Esophagus squamous epithelium (tissue), 5 donors: ENCODE data around the gene INKA2. TPM values are rescaled to one million over a fixed set of nuclear protein-coding genes. Genes with fewer than 3 reads are reported as not detected.

ENCODE experiments used
- DNase-seq: peaks from one replicate; lab custom pipeline; 2025; lab: John Stamatoyannopoulos, UW
- H3K27ac ChIP-seq, 4 donors: fragments of 200-600 bp; sonication (generic); one replicate each; pipeline ENCODE4 v1.5.1; 2016 to 2019; ENCODE audit warnings: mild to moderate bottlenecking in 1 of 4
- H3K27me3 ChIP-seq, 4 donors: fragments of 200-600 bp; sonication (generic); 1 replicate in 3 of 4; 2 replicates in 1 of 4; pipeline versions ENCODE4 v1.5.1 to v1.6.0; 2017 to 2021; ENCODE audit warnings: antibody characterized with exemption in 1 of 4
- H3K36me3 ChIP-seq, 3 donors: fragments of 200-600 bp; sonication (generic); one replicate each; pipeline ENCODE4 v1.5.1; 2016 to 2019
- H3K4me1 ChIP-seq, 3 donors: fragments of 200-600 bp; sonication (generic); one replicate each; pipeline ENCODE4 v1.5.1; 2017 to 2019
- H3K4me3 ChIP-seq, 4 donors: fragments of 200-600 bp; sonication (generic); 1 replicate in 3 of 4; 2 replicates in 1 of 4; pipeline ENCODE4 v1.5.1; 2016 to 2019; ENCODE audit warnings: mild to moderate bottlenecking in 2 of 4, moderate library complexity in 1 of 4
- H3K9me3 ChIP-seq, 3 donors: fragments of 200-600 bp; sonication (generic); one replicate each; pipeline ENCODE4 v1.5.1; 2016 to 2019
- CTCF ChIP-seq, 6 experiments: fragments of 450-650 bp in 4 of 6; fragments of 200-600 bp in 2 of 6; sonication (generic) in 2 of 6; IDR thresholded peaks; one replicate each; pipeline ENCODE4 v1.5.1; 2016 to 2019; ENCODE audit warnings: antibody characterized with exemption in 6 of 6, mild to moderate bottlenecking in 4 of 6, moderate library complexity in 4 of 6
- POLR2A ChIP-seq, 4 donors: fragments of 450-650 bp; IDR thresholded peaks; one replicate each; pipeline ENCODE4 v1.6.1; 2017; ENCODE audit warnings: antibody characterized with exemption in 4 of 4, mild to moderate bottlenecking in 4 of 4, moderate library complexity in 3 of 4
- WGBS, 2 donors: methylation state at CpG; one replicate each; pipeline ENCODE4 v1.1.5; 2018; 5-methylcytosine and 5-hydroxymethylcytosine counted together
- intact Hi-C: fragments of 100-400 bp; cut with DNase I; formaldehyde crosslinking; loops from one replicate; pipeline ENCODE4 v1.15.0; 2022
- total RNA-seq, 4 donors: library from RNA; depleted of rRNA; stranded (reverse); fragments of >200 nt; gene quantifications; one replicate each; pipeline ENCODE4 v1.1.0, GENCODE V29; 2016
- donor health status: DM: yes; HTN: yes; CAD: no.

Gene INKA2
- total RNA-seq, 4 donors from 2014 or later = 2.1 to 4.6 (median 3.9) TPM

GRCh38 chr1:111778541-111779051 lies 39.4 kb upstream of the INKA2 start:
- no peaks in the 10 kb centered on the region for H3K27me3 ChIP-seq
- H3K4me1 ChIP-seq = no peaks in the 10 kb centered on the region
- H3K36me3 ChIP-seq = peaks cover 0 to 6% (median 0%) of the 10 kb centered on the region in 3 donors
- no peak for DNase-seq
- WGBS, 2 donors = 80 to 83% methylated on average over 2 of the region's 2 CpGs
- no peaks in the 10 kb centered on the region for H3K9me3 ChIP-seq
- H3K4me3 ChIP-seq = no peak overlapping the region
- intact Hi-C loops = no loop called here
- H3K27ac ChIP-seq = no peak overlapping the region
- TF ChIP-seq POLR2A (IDR thresholded peaks at IDR 0.05) (no peak), CTCF (IDR thresholded peaks at IDR 0.05) (no peak)

- H3K9me3 ChIP-seq = no peaks in the 10 kb centered on the region
- intact Hi-C loops = no loop called here
- H3K4me1 ChIP-seq = no peaks in the 10 kb centered on the region
- TF ChIP-seq CTCF (IDR thresholded peaks at IDR 0.05) (no peak), POLR2A (IDR thresholded peaks at IDR 0.05) (no peak)
- no peak overlapping the region for H3K4me3 ChIP-seq
- H3K36me3 ChIP-seq = peaks cover 0 to 6% (median 0%) of the 10 kb centered on the region in 3 donors
- WGBS, 2 donors = 82% methylated on average over 6 of the region's 6 CpGs
- DNase-seq = no peak
- H3K27me3 ChIP-seq = no peaks in the 10 kb centered on the region
- H3K27ac ChIP-seq = no peak overlapping the region
These were observed 38.9 kb upstream of the INKA2 start for GRCh38 chr1:111778066-111778465.

- Histone ChIP-seq H3K27ac (no peak overlapping the region), H3K27me3 (no peaks in the 10 kb centered on the region), H3K36me3 (peaks cover 0 to 6% (median 0%) of the 10 kb centered on the region in 3 donors), H3K4me1 (no peaks in the 10 kb centered on the region), H3K4me3 (no peak overlapping the region), H3K9me3 (no peaks in the 10 kb centered on the region)
- TF ChIP-seq CTCF (IDR thresholded peaks at IDR 0.05) = no peak
- no peak for TF ChIP-seq POLR2A (IDR thresholded peaks at IDR 0.05)
- DNase-seq = no peak
- WGBS, 2 donors = 67 to 100% methylated on average over 1 of the region's 1 CpG
- intact Hi-C loops = no loop called here
These were observed 38.1 kb upstream of the INKA2 start for GRCh38 chr1:111777301-111777700.

GRCh38 chr1:111776861-111777260 lies 37.7 kb upstream of the INKA2 start:
- H3K4me1 ChIP-seq = no peaks in the 10 kb centered on the region
- DNase-seq = no peak
- peaks cover 0 to 6% (median 0%) of the 10 kb centered on the region in 3 donors for H3K36me3 ChIP-seq
- intact Hi-C loops = no loop called here
- H3K27me3 ChIP-seq = no peaks in the 10 kb centered on the region
- no peak overlapping the region for H3K27ac ChIP-seq
- TF ChIP-seq CTCF (IDR thresholded peaks at IDR 0.05) (no peak), POLR2A (IDR thresholded peaks at IDR 0.05) (no peak)
- no peak overlapping the region for H3K4me3 ChIP-seq
- no peaks in the 10 kb centered on the region for H3K9me3 ChIP-seq
- 91 to 98% methylated on average over 4 to 6 of the region's 8 CpGs for WGBS, 2 donors

GRCh38 chr1:111776391-111776790 lies 37.2 kb upstream of the INKA2 start:
- H3K9me3 ChIP-seq = no peaks in the 10 kb centered on the region
- intact Hi-C loops = no loop called here
- peaks cover 0 to 6% (median 0%) of the 10 kb centered on the region in 3 donors for H3K36me3 ChIP-seq
- H3K4me3 ChIP-seq = no peak overlapping the region
- no peaks in the 10 kb centered on the region for H3K4me1 ChIP-seq
- no peak for DNase-seq
- no peak overlapping the region for H3K27ac ChIP-seq
- WGBS, 2 donors = 83 to 87% methylated on average over 2 of the region's 2 CpGs
- TF ChIP-seq POLR2A (IDR thresholded peaks at IDR 0.05) = no peak
- TF ChIP-seq CTCF (IDR thresholded peaks at IDR 0.05) = no peak
- H3K27me3 ChIP-seq = no peaks in the 10 kb centered on the region
